ENCODE data around the gene PLA2G2D.

- TF ChIP-seq EZH2 (IDR thresholded peaks at IDR 0.05; ENCODE audit: borderline replicate concordance) (no peak), CTCF (IDR thresholded peaks at IDR 0.05; ENCODE audit: poor library complexity) (no peak)
These were observed 43.1 kb downstream of the PLA2G2D start for GRCh38 chr1:20076223-20076622.
